ENCODE measurements around the gene CISD1.

DNA sequence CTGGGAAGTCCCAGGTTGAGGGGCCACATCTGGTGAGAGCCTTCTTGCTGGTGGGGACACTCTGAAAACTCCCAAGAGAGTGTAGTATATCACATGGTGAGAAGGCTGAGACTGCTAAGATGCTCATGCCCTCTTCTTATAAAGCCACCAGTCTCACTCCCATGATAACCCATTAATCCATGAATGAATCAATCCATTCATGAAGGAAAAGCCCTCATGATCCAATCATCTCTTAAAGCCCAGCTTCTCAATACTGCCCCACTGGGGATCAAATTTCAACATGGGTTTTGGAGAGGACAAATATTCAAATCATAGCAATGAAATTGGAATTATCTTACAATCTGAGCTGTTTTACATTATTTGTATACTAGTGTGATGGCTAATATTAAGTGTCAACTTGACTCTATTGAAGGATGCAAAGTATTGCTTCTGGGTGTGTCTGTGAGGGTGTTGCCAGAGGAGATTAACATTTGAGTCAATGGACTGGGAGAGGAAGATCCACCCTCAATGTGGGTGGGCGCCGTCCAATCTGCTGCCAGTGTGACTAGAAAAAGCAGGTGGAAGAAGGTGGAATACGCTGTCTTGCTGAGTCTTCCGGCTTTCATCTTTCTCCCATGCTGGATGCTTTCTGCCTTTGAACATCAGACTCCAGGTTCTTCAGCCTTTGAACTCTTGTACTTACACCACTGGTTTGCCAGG is 51.5 kb downstream of the CISD1 start:
- TF ChIP-seq POLR2A (IDR thresholded peaks at IDR 0.05), result no peak
- TF ChIP-seq, protein P1, sequence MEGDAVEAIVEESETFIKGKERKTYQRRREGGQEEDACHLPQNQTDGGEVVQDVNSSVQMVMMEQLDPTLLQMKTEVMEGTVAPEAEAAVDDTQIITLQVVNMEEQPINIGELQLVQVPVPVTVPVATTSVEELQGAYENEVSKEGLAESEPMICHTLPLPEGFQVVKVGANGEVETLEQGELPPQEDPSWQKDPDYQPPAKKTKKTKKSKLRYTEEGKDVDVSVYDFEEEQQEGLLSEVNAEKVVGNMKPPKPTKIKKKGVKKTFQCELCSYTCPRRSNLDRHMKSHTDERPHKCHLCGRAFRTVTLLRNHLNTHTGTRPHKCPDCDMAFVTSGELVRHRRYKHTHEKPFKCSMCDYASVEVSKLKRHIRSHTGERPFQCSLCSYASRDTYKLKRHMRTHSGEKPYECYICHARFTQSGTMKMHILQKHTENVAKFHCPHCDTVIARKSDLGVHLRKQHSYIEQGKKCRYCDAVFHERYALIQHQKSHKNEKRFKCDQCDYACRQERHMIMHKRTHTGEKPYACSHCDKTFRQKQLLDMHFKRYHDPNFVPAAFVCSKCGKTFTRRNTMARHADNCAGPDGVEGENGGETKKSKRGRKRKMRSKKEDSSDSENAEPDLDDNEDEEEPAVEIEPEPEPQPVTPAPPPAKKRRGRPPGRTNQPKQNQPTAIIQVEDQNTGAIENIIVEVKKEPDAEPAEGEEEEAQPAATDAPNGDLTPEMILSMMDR (IDR thresholded peaks at IDR 0.05), result no peak

All from breast epithelium (tissue), 3 donors.